ENCODE data around the gene PGA3. TPM values are rescaled to one million over a fixed set of nuclear protein-coding genes. Genes with fewer than 3 reads are reported as not detected.

Gene PGA3
- total RNA-seq, 1 experiment from 2014 or later: not detected

DNA sequence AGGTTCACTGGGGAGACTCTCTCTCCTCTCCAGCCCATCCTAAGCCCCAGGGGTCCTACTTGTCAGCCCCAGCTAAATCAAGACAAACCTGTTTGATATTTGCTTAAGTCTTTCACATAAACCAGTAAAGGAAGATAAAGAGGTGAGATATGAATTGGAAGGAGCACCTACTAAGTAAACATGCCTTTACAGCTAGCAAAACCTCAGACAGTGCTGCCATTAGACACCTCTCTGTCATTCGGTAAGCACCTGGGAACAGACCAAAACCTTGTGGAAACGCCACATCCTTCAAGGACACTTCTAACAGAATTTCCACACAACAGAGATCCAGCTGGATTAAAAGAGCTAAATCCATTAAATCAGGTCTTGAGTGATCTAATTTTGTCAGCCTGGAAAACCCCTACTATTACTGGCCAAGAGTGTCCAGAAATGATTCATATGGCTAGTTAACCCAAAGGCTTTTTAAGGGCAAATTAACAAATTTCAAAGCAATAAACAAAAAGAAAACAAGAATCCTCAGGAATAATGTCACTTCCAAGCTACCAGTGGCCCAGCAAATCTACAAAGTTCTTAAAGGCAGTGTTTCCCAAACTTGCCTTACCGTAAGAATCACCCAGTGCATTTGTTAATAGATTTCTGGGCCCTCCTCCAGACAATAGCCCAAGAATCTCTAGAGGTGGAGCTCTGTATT lies 44.5 kb upstream of the PGA3 start:
- Histone ChIP-seq H3K9me3 (ENCODE audit: control insufficient read depth in 1 of 2, insufficient read depth in 1 of 2, low read depth in 1 of 2, low read length in 2 of 2) (peaks cover 5 to 8% of the 10 kb centered on the region in 2 experiments; a peak in 2 of 4 replicates), H4K20me1 (ENCODE audit: insufficient read depth) (no peaks in the 10 kb centered on the region), H3K27ac (ENCODE audit: low read depth, low read length) (no peak overlapping the region), H3K4me3 (replicated peaks in 1 of 2; ENCODE audit: low read depth in 1 of 2, low read length in 2 of 2) (no peak overlapping the region), H2AFZ (ENCODE audit: low read depth, low read length, poor library complexity, severe bottlenecking) (no peak overlapping the region), H3K79me2 (ENCODE audit: insufficient read depth, low read length) (peaks cover 66% of the 10 kb centered on the region), H3K9ac (ENCODE audit: low read length) (no peak overlapping the region), H3K4me2 (ENCODE audit: low read length) (peak overlapping the region; percentile 13; the same call in 1 of the 2 replicates), H3K36me3 (ENCODE audit: control insufficient read depth in 1 of 2, insufficient read depth in 2 of 2, low read length in 2 of 2) (peaks cover 0 to 18% of the 10 kb centered on the region in 2 experiments; a peak in 2 of 4 replicates), H3K27me3 (ENCODE audit: insufficient read depth, low read length) (no peaks in the 10 kb centered on the region), H3K4me1 (ENCODE audit: control insufficient read depth in 1 of 2, insufficient read depth in 2 of 2, low read length in 2 of 2) (peaks cover 22 to 45% of the 10 kb centered on the region in 2 experiments), H3K9me2 (ENCODE audit: insufficient read depth) (no peaks in the 10 kb centered on the region)
- POLR2A ChIA-PET: no interaction called here
- CTCF ChIA-PET: no interaction called here
- TF ChIP-seq CBX3 (IDR thresholded peaks at IDR 0.05; ENCODE audit: low read depth) (no peak), ELF1 (IDR thresholded peaks at IDR 0.05; ENCODE audit: borderline replicate concordance, low read depth) (no peak), SRF (IDR thresholded peaks at IDR 0.05; ENCODE audit: low read depth) (no peak), SP1 (IDR thresholded peaks at IDR 0.05; ENCODE audit: low read depth) (no peak), EGR1 (IDR thresholded peaks at IDR 0.05; ENCODE audit: low read depth) (no peak), TCF7L2 (IDR thresholded peaks at IDR 0.05; ENCODE audit: borderline replicate concordance, extremely low read depth, insufficient read depth, insufficient read length) (no peak), EZH2 (IDR thresholded peaks at IDR 0.05) (no peak), FOSL1 (IDR thresholded peaks at IDR 0.05; ENCODE audit: low read depth) (no peak)
- TF ChIP-seq, protein P1, sequence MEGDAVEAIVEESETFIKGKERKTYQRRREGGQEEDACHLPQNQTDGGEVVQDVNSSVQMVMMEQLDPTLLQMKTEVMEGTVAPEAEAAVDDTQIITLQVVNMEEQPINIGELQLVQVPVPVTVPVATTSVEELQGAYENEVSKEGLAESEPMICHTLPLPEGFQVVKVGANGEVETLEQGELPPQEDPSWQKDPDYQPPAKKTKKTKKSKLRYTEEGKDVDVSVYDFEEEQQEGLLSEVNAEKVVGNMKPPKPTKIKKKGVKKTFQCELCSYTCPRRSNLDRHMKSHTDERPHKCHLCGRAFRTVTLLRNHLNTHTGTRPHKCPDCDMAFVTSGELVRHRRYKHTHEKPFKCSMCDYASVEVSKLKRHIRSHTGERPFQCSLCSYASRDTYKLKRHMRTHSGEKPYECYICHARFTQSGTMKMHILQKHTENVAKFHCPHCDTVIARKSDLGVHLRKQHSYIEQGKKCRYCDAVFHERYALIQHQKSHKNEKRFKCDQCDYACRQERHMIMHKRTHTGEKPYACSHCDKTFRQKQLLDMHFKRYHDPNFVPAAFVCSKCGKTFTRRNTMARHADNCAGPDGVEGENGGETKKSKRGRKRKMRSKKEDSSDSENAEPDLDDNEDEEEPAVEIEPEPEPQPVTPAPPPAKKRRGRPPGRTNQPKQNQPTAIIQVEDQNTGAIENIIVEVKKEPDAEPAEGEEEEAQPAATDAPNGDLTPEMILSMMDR (IDR thresholded peaks at IDR 0.05 in 2 of 3, conservative IDR thresholded peaks at IDR 0.05 in 1 of 3; ENCODE audit: borderline replicate concordance in 1 of 3, insufficient read depth in 1 of 3, low read depth in 2 of 3, low read length in 2 of 3): no peak
- TF ChIP-seq, protein P2, sequence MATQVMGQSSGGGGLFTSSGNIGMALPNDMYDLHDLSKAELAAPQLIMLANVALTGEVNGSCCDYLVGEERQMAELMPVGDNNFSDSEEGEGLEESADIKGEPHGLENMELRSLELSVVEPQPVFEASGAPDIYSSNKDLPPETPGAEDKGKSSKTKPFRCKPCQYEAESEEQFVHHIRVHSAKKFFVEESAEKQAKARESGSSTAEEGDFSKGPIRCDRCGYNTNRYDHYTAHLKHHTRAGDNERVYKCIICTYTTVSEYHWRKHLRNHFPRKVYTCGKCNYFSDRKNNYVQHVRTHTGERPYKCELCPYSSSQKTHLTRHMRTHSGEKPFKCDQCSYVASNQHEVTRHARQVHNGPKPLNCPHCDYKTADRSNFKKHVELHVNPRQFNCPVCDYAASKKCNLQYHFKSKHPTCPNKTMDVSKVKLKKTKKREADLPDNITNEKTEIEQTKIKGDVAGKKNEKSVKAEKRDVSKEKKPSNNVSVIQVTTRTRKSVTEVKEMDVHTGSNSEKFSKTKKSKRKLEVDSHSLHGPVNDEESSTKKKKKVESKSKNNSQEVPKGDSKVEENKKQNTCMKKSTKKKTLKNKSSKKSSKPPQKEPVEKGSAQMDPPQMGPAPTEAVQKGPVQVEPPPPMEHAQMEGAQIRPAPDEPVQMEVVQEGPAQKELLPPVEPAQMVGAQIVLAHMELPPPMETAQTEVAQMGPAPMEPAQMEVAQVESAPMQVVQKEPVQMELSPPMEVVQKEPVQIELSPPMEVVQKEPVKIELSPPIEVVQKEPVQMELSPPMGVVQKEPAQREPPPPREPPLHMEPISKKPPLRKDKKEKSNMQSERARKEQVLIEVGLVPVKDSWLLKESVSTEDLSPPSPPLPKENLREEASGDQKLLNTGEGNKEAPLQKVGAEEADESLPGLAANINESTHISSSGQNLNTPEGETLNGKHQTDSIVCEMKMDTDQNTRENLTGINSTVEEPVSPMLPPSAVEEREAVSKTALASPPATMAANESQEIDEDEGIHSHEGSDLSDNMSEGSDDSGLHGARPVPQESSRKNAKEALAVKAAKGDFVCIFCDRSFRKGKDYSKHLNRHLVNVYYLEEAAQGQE (IDR thresholded peaks at IDR 0.05; ENCODE audit: low read depth): no peak
- no TSS peak for BruUV-seq (replicated peaks)
- RAD21 ChIA-PET (ENCODE audit: low non-redundant PET in 1 of 2, low total read pairs in 2 of 2, uncharacterized antibody in 2 of 2, unreplicated experiment in 2 of 2): no interaction called here
- DNase-seq (ENCODE audit: low read depth, low spot score): no peak
- intact Hi-C loops (cut with micrococcal nuclease): no loop called here
- no peak for ATAC-seq
